ENCODE results near the gene SMARCC1.
"Not testable (repeated sequence)": the region's sequence is repeated elsewhere in the genome, so short reads cannot be mapped to it uniquely, and the experiment has no call there.

SMARCC1 gene

GRCh38 chr3:47772047-47772446 is 9.6 kb downstream of the SMARCC1 start:
- DNase-seq (ENCODE audit: low read depth in 2 of 2) = no peak

DNA sequence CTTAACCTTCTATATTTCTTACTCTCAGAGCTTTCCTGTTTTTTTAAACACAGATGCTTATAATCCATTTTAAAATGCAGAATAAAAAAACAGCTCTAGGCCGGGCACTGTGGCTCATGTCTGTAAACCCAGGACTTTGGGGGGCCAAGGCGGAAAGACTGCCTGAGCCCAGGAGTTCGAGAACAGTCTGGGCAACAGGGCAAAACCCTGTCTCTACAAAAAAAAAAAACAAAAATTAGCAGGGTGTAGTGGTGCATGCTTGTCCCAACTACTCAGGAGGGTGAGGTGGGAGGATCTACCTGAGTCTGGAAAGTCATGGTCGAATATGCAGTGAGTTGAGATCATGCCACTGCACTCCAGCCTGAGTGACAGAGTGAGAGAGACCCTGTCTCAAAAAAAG is 15.5 kb downstream of the SMARCC1 start:
- no peak for DNase-seq (ENCODE audit: low read depth in 2 of 2)

DNA sequence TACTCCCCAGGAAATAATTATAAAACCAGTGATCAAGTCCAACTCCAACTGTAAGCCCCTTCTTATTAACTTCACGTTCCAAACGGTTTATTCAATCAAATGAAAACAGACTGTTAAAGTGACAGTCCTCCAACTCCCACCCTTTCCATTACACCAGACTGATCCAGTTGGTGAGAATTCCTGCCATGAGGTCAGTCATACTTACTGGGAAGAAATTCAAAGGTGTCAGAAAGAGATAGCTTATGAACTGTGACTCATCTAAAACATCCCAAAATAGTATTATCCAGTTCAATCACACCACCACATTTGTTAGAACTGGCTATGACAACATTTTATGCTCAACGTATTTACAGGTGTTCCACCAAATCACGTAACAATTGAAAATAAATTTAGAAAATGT is 19.5 kb downstream of the SMARCC1 start:
- no peak for DNase-seq (ENCODE audit: low read depth in 2 of 2)

- DNase-seq (ENCODE audit: low read depth in 2 of 2) = no peak
These were observed 20.6 kb downstream of the SMARCC1 start for GRCh38 chr3:47761046-47761445.

DNA sequence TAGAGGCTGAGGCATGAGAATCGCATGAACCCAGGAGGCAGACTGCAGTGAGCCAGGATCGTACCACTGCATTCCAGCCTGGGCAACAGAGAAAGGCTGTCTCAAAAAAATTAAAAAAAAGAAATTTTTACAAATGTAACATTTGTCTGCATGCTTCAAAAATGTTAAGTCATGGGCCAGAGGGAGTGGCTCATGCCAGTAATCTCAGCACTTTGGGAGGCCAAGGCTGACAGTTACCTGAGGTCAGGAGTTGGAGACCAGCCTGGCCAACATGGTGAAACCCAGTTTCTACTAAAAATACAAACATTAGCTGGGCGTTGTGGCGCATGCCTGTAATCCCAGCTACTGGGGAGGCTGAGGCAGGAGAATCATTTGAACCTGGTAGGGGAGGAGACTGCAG is 21.5 kb downstream of the SMARCC1 start:
- not testable (repeated sequence) for DNase-seq (ENCODE audit: low read depth in 2 of 2)

DNA sequence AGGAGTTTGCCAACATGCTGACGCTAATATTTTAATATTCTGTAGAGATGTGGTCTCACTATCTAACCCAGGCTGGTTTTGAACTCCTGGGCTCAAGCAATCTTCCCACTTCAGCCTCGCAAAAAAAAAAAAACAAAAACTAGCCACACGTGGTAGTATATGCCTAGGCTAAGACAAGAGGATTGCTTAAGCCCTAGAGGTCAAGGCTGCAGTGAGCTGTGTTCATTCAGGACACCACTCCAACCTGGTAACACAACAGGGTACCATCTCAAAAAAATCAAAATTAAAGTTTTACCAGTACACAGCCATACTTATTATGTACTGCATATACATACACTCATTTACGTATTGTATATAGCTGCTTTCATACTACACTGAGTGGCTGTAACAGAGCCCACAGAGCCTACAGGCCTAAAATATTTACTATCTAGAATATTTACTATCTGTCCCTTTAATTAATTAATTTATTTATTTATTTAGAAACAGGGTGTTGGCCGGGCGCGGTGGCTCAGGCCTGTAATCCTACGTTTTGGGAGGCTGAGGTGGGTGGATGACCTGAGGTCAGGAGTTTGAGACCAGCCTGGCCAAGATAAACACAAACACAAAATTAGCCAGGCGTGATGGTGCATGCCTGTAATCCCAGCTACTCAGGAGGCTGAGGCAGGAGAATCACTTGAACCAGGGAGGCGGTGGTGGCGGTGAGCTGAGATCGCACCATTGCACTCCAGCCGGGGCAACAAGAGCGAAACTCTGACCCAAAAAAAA is 23.2 kb downstream of the SMARCC1 start:
- DNase-seq (ENCODE audit: low read depth in 2 of 2) = no peak

- DNase-seq (ENCODE audit: low read depth in 2 of 2) = no peak
These were observed 29.0 kb downstream of the SMARCC1 start for GRCh38 chr3:47752716-47753115.

GRCh38 chr3:47750811-47751354 is 30.8 kb downstream of the SMARCC1 start:
- DNase-seq (ENCODE audit: low read depth in 2 of 2) = not testable (repeated sequence)

- DNase-seq (ENCODE audit: low read depth in 2 of 2) = no peak
These were observed 34.1 kb downstream of the SMARCC1 start for GRCh38 chr3:47747558-47747957.

DNA sequence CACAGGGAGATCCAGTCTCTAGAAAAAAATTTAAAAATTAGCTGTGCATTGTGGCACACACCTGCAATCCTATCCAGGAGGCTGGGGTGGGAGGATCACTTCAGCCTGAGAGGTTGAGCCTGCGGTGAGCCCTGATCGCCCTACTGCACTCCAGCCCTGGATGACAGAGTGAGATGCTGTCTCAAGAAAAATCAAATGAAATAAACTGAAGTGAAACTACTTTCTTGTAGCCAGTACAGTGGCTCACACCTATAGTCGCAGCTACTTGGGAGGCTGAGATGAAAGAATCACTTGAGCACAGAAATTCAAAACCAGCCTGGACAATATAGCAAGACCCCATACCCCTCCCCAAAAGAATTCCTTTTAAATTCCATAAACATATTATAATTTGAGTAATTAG is 35.4 kb downstream of the SMARCC1 start:
- no peak for DNase-seq (ENCODE audit: low read depth in 2 of 2)

DNA sequence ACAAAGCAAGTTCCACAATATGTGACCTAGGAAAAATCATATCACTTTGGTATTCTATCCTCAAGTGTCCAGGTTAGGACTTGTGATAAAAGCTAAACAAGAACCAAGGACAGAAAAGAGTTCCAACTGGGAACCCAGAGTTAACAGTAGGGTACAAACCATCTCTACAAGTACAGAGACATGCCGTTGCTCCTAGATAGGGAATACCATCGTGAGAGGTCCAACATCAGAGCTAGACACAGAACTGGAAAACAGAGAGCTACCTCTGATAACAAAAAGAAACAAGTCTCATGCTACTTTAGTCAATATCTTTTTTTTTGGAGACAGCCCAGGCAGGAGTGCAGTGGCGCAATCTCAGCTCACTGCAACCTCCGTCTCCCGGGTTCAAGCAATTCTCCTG is 37.8 kb downstream of the SMARCC1 start:
- no peak for DNase-seq (ENCODE audit: low read depth in 2 of 2)

DNA sequence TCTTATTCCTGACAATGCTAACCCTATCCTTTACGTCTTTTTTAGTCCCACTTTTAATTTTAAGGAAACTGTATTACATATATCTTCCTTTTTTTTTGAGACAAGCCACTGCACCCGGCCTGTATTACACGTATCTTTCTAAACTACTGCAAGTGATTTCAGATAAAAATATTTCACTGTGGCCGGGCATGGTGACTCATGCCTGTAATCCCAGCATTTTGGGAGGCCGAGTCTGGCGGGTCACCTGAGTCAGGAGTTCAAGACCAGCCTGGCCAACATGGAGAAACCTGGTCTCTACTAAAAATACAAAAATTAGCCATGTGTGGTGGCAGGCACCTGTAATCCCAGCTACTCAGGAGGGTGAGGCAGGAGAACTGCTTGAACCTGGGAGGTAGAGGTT is 38.3 kb downstream of the SMARCC1 start:
- not testable (repeated sequence) for DNase-seq (ENCODE audit: low read depth in 2 of 2)

GRCh38 chr3:47741925-47742324 is 39.8 kb downstream of the SMARCC1 start:
- DNase-seq (ENCODE audit: low read depth in 2 of 2) = no peak

DNA sequence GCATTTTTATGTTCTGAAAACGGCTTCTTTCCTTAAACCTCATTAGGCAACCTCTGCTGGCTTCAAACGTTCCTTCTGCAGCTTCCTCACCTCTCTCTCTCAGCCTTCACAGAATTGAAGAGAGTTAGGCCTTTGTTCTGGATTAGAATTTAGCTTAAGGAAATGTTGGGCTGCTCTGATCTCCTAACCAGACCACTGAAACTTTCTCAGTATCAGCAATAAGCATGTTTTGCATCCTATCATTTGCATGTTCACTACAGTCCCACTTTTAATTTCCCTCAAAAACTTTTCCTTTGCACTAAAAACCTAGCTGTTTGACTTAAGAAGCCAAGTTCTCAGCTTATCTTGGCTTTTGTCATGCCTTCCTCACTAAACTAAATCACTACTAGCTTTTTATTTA is 49.5 kb downstream of the SMARCC1 start:
- no peak for DNase-seq (ENCODE audit: low read depth in 2 of 2)

DNA sequence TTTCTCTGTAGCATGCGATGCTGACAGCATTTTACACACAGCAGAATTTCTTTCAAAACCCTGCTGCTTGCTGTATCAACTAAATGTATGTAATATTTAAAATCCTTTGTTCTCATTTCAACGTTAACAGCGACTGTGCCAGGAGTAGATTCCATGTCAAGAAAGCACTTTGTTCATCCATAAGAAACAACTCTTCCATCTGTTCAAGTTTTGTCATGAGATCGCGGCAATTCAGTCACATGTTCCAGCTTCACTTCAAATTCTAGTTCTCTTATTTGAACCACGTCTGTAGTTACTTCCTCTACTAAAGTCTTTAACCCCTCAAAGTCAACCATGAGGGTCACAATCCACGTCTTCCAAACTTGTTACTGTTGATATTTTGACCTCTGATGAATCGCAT is 50.6 kb downstream of the SMARCC1 start:
- no peak for DNase-seq (ENCODE audit: low read depth in 2 of 2)

GRCh38 chr3:47722859-47723258 is 58.8 kb downstream of the SMARCC1 start:
- no peak for DNase-seq (ENCODE audit: low read depth in 2 of 2)

DNA sequence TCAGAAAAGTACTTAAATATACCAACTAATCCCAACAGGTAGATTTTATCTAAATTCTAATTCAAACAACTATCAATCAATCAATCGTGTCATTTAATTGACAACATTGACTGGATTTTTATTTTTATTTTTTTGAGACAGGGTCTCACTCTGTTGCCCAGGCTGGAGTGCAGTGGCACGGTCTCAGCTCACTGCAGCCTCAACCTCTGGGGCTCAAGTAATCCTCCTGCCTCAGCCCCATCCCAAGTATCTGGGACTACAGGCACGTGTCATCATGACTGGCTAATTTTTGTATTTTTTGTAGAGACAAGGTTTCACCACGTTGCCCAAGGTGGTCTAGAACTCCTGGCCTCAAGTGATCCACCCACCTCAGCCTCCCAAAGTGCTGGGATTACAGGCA is 64.2 kb downstream of the SMARCC1 start:
- DNase-seq (ENCODE audit: low read depth in 2 of 2) = not testable (repeated sequence)

DNA sequence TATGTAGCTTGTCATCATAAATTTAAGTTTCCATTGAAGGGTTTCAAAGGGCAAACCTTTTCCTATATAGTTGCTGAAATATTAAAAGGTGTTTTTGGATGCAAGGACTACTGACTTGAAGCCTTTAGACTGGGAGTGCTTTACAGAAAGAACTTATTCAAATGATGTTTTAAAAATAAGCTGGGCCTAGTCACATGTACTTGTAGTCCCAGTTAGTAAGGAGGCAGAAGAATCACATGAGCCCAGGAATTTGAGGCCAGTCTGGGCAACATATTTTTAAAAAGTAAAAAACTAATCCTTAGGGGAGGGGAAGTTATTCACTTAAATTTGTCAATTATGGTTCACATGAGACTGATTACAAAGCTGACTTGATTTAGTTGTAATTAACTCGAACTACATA is 65.0 kb downstream of the SMARCC1 start:
- no peak for DNase-seq (ENCODE audit: low read depth in 2 of 2)

- no peak for DNase-seq (ENCODE audit: low read depth in 2 of 2)
These were observed 65.8 kb downstream of the SMARCC1 start for GRCh38 chr3:47715928-47716327.

DNA sequence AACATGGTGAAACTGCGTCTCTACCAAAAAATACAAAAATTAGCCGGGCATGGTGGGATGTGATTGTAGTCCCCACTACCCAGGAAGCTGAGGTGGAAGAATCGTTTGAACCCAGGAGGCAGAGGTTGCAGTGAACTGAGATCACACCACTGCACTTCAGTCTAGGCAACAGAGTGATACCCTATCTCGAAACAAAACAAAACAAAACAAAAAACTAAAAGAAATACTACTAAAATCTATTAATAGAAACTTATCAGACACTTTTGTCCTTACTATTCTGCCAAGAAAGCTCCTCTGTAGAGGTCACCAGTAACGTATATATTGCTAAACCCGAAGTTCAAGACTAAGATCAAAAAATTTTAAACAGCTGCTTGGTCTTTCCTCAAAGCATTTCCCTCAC is 67.1 kb downstream of the SMARCC1 start:
- no peak for DNase-seq (ENCODE audit: low read depth in 2 of 2)

DNA sequence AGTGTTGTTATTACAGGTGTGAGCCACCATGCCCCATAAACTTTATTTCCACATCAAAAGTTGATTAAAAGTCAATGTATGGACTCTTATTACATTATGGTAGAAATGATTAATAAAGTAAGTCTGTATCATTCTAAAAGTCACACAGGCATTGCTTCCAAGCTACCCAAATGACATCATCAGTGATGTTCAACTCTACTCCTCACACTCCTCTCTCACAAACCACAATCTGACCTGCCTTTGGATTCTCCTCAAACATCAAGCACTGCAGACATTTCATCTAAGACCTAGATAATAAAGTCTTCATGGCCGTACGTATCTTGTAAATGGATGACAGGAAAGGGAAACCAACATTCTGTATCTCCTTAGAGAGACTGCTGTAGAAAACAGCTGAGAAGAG is 68.0 kb downstream of the SMARCC1 start:
- no peak for DNase-seq (ENCODE audit: low read depth in 2 of 2)

- DNase-seq (ENCODE audit: low read depth in 2 of 2) = no peak
These were observed 69.3 kb downstream of the SMARCC1 start for GRCh38 chr3:47712398-47712797.

DNA sequence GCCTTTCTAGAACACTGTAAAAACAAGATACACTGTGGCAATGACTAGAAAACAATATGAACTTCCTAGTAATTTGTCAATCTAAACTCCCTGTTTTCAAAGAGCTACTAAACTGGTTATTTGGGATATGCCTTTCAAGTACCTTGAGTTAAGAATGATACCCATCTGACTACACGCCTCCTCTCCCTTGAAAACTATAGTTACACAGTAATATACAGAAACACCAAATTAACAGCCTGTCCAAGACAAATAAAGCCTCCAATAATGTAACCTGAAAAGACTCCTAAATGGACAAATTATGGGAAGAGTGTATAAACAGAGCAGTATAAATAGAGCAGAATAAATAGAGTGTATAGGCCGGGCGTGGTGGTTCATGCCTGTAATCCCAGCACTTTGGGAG is 70.1 kb downstream of the SMARCC1 start:
- no peak for DNase-seq (ENCODE audit: low read depth in 2 of 2)

GRCh38 chr3:47705391-47705790 is 76.3 kb downstream of the SMARCC1 start:
- DNase-seq (ENCODE audit: low read depth in 2 of 2) = no peak

All from stimulated activated CD4-positive, alpha-beta T cell treated with anti-CD3 and anti-CD28 coated beads, Interleukin-1b, Interleukin-23, amount 100 ng/mL, for 4 hours (primary cell).